ENCODE data around the gene PHLDB1. TPM values are rescaled to one million over a fixed set of nuclear protein-coding genes. Genes with fewer than 3 reads are reported as not detected.

The PHLDB1 gene
- total RNA-seq, 1 experiment from 2014 or later, result 36.2 TPM

DNA sequence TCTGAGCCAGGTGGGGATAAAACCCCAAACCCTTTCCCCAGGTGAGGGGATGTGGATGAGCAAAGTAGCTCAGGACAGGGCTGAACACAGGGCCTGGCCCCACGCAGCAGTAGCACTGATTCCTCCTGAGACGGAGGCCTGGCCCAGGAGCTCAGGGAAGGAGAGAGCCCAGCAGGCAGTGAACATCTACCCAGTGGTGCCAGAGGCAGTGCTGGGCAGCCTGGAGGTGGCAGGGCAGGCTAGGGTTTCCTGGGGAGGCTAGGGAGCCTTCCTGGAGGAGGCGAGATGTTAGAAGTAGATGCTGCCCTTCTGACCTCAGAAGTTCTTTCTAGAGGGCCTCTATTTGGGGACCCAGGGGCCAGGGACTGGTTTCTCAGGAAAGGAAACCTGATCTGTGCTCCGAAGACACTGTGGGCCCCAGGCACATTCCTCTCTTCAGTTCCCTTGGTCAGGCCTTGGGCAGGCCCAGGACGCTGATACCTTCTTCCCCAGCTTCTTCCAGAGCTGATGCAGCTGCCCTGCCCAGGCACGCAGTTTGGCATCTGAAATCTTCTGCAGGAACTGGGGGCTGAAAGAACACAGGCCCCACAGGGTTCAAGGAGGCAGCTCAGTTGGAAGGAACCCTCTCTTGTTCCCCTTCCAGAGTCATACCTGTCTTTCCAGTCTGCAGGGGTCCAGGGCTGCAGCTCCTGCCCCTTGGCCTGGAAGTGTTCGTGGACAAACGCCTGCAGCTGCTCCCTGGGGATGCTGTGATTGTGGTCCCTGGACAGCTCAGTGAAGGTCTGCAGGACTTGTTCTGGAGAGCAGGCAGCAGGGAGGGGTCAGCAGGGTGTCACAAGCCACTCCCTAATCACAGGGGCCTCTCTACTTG, 55.2 kb downstream of the PHLDB1 start:
- H3K27me3 ChIP-seq (ENCODE audit: insufficient read depth, low read length), result no peaks in the 10 kb centered on the region
- H3K27ac ChIP-seq (ENCODE audit: low read depth, low read length), result no peak overlapping the region
- H3K4me3 ChIP-seq (replicated peaks in 1 of 2; ENCODE audit: low read depth in 1 of 2, low read length in 2 of 2), result no peak overlapping the region
- ChIA-PET RAD21 (ENCODE audit: low non-redundant PET in 1 of 2, low total read pairs in 2 of 2, uncharacterized antibody in 2 of 2, unreplicated experiment in 2 of 2) (no interaction called here), POLR2A (no interaction called here), CTCF (interaction anchor here (1.3 to 1.4 kb wide), 2 partner anchors 11 to 27 kb away, joined by 3 to 5 read pairs; no protein-coding TSS in a partner anchor)
- intact Hi-C loops (cut with micrococcal nuclease), result no loop called here
- BruUV-seq (replicated peaks), result no TSS peak
- H3K9ac ChIP-seq (ENCODE audit: low read length), result no peak overlapping the region
- no peaks in the 10 kb centered on the region for H3K36me3 ChIP-seq (ENCODE audit: control insufficient read depth in 1 of 2, insufficient read depth in 2 of 2, low read length in 2 of 2)
- H3K9me2 ChIP-seq (ENCODE audit: insufficient read depth), result no peaks in the 10 kb centered on the region
- no peaks in the 10 kb centered on the region for H3K79me2 ChIP-seq (ENCODE audit: insufficient read depth, low read length)
- H2AFZ ChIP-seq (ENCODE audit: low read depth, low read length, poor library complexity, severe bottlenecking), result no peak overlapping the region
- H3K4me1 ChIP-seq (ENCODE audit: control insufficient read depth in 1 of 2, insufficient read depth in 2 of 2, low read length in 2 of 2), result peaks cover 7 to 16% of the 10 kb centered on the region in 2 experiments; a peak in 3 of 4 replicates
- no peak for DNase-seq (ENCODE audit: low read depth, low spot score)
- no peak for ATAC-seq
- no peaks in the 10 kb centered on the region for H4K20me1 ChIP-seq (ENCODE audit: insufficient read depth)
- TF ChIP-seq, protein P1, sequence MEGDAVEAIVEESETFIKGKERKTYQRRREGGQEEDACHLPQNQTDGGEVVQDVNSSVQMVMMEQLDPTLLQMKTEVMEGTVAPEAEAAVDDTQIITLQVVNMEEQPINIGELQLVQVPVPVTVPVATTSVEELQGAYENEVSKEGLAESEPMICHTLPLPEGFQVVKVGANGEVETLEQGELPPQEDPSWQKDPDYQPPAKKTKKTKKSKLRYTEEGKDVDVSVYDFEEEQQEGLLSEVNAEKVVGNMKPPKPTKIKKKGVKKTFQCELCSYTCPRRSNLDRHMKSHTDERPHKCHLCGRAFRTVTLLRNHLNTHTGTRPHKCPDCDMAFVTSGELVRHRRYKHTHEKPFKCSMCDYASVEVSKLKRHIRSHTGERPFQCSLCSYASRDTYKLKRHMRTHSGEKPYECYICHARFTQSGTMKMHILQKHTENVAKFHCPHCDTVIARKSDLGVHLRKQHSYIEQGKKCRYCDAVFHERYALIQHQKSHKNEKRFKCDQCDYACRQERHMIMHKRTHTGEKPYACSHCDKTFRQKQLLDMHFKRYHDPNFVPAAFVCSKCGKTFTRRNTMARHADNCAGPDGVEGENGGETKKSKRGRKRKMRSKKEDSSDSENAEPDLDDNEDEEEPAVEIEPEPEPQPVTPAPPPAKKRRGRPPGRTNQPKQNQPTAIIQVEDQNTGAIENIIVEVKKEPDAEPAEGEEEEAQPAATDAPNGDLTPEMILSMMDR (IDR thresholded peaks at IDR 0.05 in 2 of 3, conservative IDR thresholded peaks at IDR 0.05 in 1 of 3; ENCODE audit: borderline replicate concordance in 1 of 3, insufficient read depth in 1 of 3, low read depth in 2 of 3, low read length in 2 of 3), result peak in 1 of 3 experiments; percentile 18; a peak in 1 of 6 replicates
- TF ChIP-seq FOSL1 (IDR thresholded peaks at IDR 0.05; ENCODE audit: low read depth) (no peak), EZH2phosphoT487 (IDR thresholded peaks at IDR 0.05; ENCODE audit: borderline replicate concordance) (no peak), RAD21 (IDR thresholded peaks at IDR 0.05; ENCODE audit: low read depth) (peak; percentile 33; the same call in 1 of the 2 replicates)
- H3K4me2 ChIP-seq (ENCODE audit: low read length), result no peak overlapping the region
- H3K9me3 ChIP-seq (ENCODE audit: control insufficient read depth in 1 of 2, insufficient read depth in 1 of 2, low read depth in 1 of 2, low read length in 2 of 2), result no peaks in the 10 kb centered on the region

DNA sequence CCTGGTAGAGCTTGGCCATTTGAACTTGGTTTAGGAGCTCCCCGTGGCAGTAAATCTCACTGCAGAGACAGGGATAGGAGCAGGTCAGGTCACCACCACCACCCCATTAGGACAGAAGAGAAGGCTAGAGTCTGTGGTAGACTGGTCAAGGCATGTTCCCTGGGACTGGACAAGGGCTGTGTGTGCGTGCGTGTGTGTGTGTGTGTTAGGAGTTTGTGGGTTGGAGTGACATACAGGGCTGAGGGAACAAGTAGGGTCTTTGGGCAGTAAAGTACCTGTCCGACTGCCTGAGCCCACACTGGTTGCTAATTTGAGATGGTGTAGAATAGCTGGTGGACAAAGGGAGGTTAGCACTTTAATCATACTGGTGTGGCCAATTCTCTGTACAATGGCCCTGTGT, 56.0 kb downstream of the PHLDB1 start:
- Histone ChIP-seq H3K4me2 (ENCODE audit: low read length) (no peak overlapping the region), H4K20me1 (ENCODE audit: insufficient read depth) (no peaks in the 10 kb centered on the region), H3K9ac (ENCODE audit: low read length) (no peak overlapping the region), H3K27me3 (ENCODE audit: insufficient read depth, low read length) (no peaks in the 10 kb centered on the region), H3K9me2 (ENCODE audit: insufficient read depth) (no peaks in the 10 kb centered on the region), H3K79me2 (ENCODE audit: insufficient read depth, low read length) (no peaks in the 10 kb centered on the region), H2AFZ (ENCODE audit: low read depth, low read length, poor library complexity, severe bottlenecking) (no peak overlapping the region), H3K36me3 (ENCODE audit: control insufficient read depth in 1 of 2, insufficient read depth in 2 of 2, low read length in 2 of 2) (no peaks in the 10 kb centered on the region), H3K4me1 (ENCODE audit: control insufficient read depth in 1 of 2, insufficient read depth in 2 of 2, low read length in 2 of 2) (peaks cover 7 to 16% of the 10 kb centered on the region in 2 experiments; a peak in 3 of 4 replicates), H3K9me3 (ENCODE audit: control insufficient read depth in 1 of 2, insufficient read depth in 1 of 2, low read depth in 1 of 2, low read length in 2 of 2) (no peaks in the 10 kb centered on the region), H3K27ac (ENCODE audit: low read depth, low read length) (no peak overlapping the region), H3K4me3 (replicated peaks in 1 of 2; ENCODE audit: low read depth in 1 of 2, low read length in 2 of 2) (no peak overlapping the region)
- RAD21 ChIA-PET (ENCODE audit: low non-redundant PET in 1 of 2, low total read pairs in 2 of 2, uncharacterized antibody in 2 of 2, unreplicated experiment in 2 of 2), result no interaction called here
- no peak for ATAC-seq
- BruUV-seq (replicated peaks), result no TSS peak
- POLR2A ChIA-PET, result no interaction called here
- no peak for DNase-seq (ENCODE audit: low read depth, low spot score)
- CTCF ChIA-PET, result interaction anchor here (1.3 to 1.4 kb wide), 2 partner anchors 11 to 26 kb away, joined by 3 to 5 read pairs; no protein-coding TSS in a partner anchor
- intact Hi-C loops (cut with micrococcal nuclease), result no loop called here
- TF ChIP-seq SIN3A (IDR thresholded peaks at IDR 0.05; ENCODE audit: low read depth) (no peak), RAD21 (IDR thresholded peaks at IDR 0.05; ENCODE audit: low read depth) (no peak)

Measured in HCT116 (cell line).